KG1 (cell line): ENCODE results near the gene TMEM121B.
"Not testable (repeated sequence)": the region's sequence is repeated elsewhere in the genome, so short reads cannot be mapped to it uniquely, and the experiment has no call there.

Source experiments
- DNase-seq: peaks from one replicate; lab custom pipeline; 2025; lab: John Stamatoyannopoulos, UW

Gene TMEM121B

GRCh38 chr22:17121233-17122195, at the start of gene TMEM121B:
Gene TMEM121B (minus strand): TSS chr22:17121360. CDS start chr22:17121127, 233 bp downstream.
- DNase-seq: no peak

GRCh38 chr22:17167486-17167885, 46.3 kb upstream of the TMEM121B start:
- DNase-seq: no peak

GRCh38 chr22:17164392-17165024, 43.3 kb upstream of the TMEM121B start:
- no peak for DNase-seq

GRCh38 chr22:17162731-17163130, 41.6 kb upstream of the TMEM121B start:
- DNase-seq: no peak

DNA sequence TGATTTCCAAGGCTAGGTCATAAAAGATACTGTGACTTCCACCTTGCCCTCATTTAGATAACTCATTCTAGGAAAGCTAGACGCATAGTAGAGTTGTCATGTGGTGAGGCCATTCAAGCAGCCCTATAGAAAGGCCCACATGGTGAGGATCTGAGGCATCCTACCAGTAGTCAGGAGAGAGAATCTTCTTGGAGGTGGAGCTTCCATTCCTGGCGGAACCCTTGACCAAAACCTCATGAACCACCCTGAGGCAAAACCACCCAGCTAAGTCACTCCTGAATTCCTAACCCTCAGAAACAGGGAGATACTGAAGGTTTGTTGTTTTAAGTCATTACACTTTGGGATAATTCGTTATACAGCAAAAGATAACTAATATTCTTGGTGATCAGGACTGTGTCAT, 40.8 kb upstream of the TMEM121B start:
- DNase-seq: no peak

DNA sequence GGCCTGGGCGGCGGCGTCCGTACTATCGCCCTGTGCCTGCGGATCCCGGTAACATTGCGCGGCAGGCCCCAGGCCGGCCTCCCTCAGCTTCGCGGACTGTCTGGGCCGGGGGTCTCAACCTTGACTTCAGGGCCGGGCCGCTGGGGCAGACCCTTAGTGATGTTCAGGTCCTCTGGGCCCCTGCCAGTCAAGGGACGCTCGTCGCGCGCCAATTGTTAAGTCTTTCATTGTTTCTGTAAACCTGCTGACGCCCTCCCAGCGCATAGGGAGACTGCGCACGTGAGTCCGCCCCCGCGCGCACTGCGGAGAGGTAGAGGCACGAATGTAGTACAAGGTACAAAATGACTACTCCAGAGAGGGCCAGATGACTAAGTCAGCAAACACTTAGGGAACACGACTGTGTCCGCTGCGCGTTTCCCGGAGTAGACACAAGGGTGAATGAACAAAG, 38.4 kb upstream of the TMEM121B start:
- no peak for DNase-seq

DNA sequence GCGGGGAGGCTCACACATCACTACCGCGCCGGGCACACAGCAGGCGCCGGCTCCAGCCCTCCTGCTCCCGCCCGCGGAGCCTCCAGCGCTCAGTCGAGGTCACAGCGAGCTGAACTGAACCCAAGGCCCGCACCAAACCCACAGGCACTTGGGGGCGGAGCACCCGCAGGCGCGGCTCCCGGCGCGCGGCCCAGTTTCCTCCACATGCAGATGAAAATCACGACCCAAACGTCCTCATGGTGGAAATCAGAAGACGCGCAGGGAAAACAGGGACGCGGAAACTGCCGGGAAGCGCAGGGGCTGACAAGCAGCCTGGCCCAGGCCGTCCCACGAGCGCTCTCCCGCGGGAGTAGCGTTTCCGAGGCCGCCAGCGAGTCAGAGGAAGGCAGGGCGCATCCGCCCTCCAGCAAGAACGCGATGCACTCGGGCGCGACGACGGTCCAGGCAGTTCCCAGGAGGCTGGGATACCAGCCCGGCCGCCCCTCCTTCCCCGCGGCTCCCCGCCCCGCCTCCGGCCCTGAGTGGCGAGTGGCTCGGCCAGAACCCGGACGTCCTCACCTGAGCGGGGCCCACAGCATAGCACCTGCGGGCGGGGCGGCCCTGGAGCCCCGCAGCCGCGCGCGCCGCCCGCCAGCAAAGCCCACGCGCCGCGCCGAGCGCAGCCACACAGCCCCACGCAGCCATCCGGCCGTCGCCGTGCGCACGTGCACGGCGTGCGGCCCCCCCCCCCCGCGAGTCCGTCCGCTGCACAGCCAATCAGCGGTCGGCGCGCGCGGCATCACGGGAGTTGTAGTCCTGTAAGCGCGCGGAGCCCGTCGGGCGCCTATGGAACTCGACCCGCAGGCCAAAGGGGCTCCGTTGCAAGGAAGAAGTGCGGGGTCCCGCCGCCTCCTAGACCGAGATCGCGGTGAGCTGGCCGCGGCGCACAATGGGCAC, 37.7 kb upstream of the TMEM121B start, which contains the start of gene HDHD5:
Gene HDHD5, minus strand, starts transcription at position 710 of the 936 bp plus-strand sequence. Its CDS starts 26 bp downstream, at position 684.
- peak; percentile 65 for DNase-seq

DNA sequence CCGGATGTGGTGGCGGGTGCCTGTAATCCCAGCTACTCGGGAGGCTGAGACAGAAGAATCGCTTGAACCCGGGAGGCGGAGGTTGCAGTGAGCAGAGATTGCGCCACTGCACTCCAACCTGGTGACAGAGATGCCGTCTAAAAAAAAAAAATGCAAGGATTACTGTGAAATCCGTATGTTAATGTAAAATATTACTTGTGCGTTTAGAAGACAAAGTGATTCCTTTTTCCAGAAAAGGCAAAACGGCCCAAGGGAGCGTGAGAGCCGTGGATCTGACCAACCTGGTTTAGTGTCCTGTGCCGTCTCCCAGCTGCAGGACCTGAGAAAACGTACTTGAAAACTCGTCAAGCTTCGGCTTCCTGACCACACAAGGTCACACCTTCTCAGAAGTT, 37.0 kb upstream of the TMEM121B start:
- DNase-seq: no peak

GRCh38 chr22:17157714-17158113, 36.6 kb upstream of the TMEM121B start:
- no peak for DNase-seq

GRCh38 chr22:17155941-17156340, 34.8 kb upstream of the TMEM121B start:
- DNase-seq: no peak

- DNase-seq: no peak
These were observed 31.8 kb upstream of the TMEM121B start for GRCh38 chr22:17152971-17153370.

DNA sequence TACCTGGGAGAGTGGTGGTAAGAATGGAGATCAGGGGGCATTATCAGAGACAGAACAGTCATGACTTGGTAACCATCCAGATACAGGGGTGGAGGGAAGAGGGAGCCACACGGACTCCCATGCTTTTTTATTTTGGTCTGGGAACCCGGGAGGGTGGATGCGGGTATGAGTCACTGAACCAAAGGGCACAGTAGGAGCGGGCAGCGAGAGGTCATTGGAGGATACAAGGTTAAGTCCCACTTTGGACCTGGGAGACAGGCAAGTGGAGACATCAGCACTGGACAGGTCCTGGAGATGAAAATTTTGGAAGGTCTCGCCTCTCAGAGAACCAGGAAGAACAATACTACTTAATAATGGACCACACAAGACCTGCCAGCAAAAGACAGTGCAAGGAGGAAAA, 31.2 kb upstream of the TMEM121B start:
- no peak for DNase-seq

DNA sequence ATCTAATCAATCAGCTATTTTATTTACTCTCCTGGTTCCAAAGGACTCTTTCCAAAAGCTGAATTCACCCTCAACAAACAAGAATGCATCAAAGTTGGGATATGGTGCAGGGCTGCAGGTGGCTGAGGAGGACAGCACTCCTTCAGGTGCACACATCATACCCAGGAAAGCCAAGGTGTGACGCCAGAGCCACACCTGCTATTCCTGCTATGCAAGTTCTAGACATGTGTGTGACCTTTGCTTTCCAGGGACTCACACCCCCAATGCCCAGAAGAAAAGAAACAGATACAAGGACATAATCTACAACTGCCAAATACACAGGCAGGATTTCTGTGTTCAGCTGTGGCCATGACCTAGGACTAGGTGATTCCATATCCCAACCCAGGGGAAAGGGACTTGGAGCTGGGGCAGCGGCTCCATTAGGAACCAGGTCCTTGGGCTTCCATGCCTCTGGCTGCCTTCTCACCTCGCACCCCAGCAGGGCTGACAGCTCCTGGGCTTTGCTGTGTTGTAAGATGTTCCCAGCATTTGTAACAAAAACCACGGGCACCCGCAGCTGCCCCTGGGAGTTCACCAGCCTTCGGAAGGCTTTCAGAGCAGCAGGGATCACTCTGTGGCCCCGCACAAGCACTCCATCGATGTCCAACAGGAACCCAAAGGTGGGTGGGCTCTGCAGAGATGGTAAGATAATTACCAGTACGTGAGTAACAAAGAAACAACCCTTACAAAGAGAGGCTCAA, 28.1 kb upstream of the TMEM121B start:
- DNase-seq: no peak

- not testable (repeated sequence) for DNase-seq
These were observed 26.3 kb upstream of the TMEM121B start for GRCh38 chr22:17147458-17147857.

DNA sequence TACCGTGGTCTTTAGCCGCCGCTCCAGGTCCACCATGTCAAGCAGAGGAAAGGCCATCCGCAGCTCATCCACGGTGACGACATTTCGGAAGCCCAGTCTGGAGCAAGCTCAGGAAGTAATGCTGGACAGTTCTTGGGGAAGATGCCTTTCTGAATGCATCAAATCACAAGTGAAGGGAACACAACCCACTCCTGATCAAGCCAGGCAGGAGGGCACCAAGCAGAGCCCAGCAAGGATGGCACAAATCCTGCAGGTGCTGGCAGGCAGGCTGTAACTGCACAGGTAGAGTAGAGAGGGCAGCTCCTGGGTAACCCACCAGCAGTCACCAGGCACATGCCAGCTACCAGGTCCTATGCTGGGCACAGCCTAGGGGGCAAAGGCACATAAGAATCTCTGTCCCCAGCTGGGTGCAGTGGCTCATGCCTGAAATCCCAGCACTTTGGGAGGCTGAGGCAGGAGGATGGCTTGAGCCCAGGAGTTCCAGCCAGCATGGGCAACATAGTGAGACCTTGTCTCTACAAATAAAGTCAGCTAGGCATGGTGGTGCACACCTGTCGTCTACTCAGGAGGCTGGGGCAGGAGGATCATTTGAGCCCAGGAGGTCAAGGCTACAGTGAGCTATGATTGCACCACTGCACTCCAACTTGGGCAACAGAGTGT, 24.0 kb upstream of the TMEM121B start:
- no peak for DNase-seq

GRCh38 chr22:17143826-17144225, 22.7 kb upstream of the TMEM121B start:
- no peak for DNase-seq

DNA sequence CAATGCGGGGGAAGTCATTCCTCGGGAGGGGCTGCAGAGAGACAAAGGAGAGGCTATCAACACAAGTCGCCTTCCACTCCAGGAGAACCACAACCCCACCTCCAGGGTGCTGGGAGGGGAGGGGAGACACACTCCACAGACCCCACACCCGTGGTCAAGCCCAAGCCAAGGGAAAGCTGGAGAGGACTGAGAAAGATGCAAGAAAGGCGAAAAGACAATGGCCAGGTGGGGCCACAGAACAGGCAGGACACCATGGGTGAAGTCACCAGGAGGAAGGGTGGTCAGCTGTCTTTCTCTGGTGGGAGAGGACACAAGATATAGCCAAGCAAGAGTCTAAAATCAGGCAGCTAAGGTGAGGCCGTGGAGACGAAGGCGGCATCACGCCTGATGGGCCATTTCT, 21.9 kb upstream of the TMEM121B start:
- DNase-seq: no peak

GRCh38 chr22:17140826-17141766, 19.9 kb upstream of the TMEM121B start:
- DNase-seq: no peak

GRCh38 chr22:17140022-17140421, 18.9 kb upstream of the TMEM121B start:
- no peak for DNase-seq

- no peak for DNase-seq
These were observed 17.4 kb upstream of the TMEM121B start for GRCh38 chr22:17138513-17138912.
